HG02885 (cell line): ENCODE data around the gene ETV6.

ENCODE experiments used
- ATAC-seq: cut with Tn5 transposase; IDR thresholded peaks from one replicate; pipeline ENCODE4 v1.9.1; 2021; ENCODE audit warnings: mild to moderate bottlenecking; ENCODE audit not compliant: unreplicated experiment, poor library complexity

Gene ETV6

GRCh38 chr12:11688831-11689230 is 39.4 kb downstream of the ETV6 start:
- ATAC-seq: no peak

- no peak for ATAC-seq
These were observed 40.2 kb downstream of the ETV6 start for GRCh38 chr12:11689591-11690186.

GRCh38 chr12:11693067-11693466 is 43.6 kb downstream of the ETV6 start:
- ATAC-seq: no peak

- ATAC-seq: no peak
These were observed 44.1 kb downstream of the ETV6 start for GRCh38 chr12:11693601-11694000.

- ATAC-seq: no peak
These were observed 45.1 kb downstream of the ETV6 start for GRCh38 chr12:11694528-11694927.

- ATAC-seq: no peak
These were observed 45.8 kb downstream of the ETV6 start for GRCh38 chr12:11695321-11695720.

GRCh38 chr12:11696084-11696483 is 46.6 kb downstream of the ETV6 start:
- ATAC-seq: no peak

- no peak for ATAC-seq
These were observed 47.7 kb downstream of the ETV6 start for GRCh38 chr12:11697131-11697530.

GRCh38 chr12:11697670-11698387 is 48.4 kb downstream of the ETV6 start:
- ATAC-seq: no peak

- ATAC-seq: no peak
These were observed 49.3 kb downstream of the ETV6 start for GRCh38 chr12:11698729-11699128.

- ATAC-seq: no peak
These were observed 52.0 kb downstream of the ETV6 start for GRCh38 chr12:11701433-11701832.

GRCh38 chr12:11702959-11703358 is 53.5 kb downstream of the ETV6 start:
- peak; percentile 64 for ATAC-seq

GRCh38 chr12:11703378-11703777 is 53.9 kb downstream of the ETV6 start:
- no peak for ATAC-seq

- ATAC-seq: no peak
These were observed 54.6 kb downstream of the ETV6 start for GRCh38 chr12:11704089-11704488.

- no peak for ATAC-seq
These were observed 55.5 kb downstream of the ETV6 start for GRCh38 chr12:11705010-11705409.

- no peak for ATAC-seq
These were observed 57.3 kb downstream of the ETV6 start for GRCh38 chr12:11706509-11707379.

- no peak for ATAC-seq
These were observed 58.1 kb downstream of the ETV6 start for GRCh38 chr12:11707535-11707934.

- ATAC-seq: no peak
These were observed 60.0 kb downstream of the ETV6 start for GRCh38 chr12:11709513-11709912.

GRCh38 chr12:11710431-11710830 is 61.0 kb downstream of the ETV6 start:
- ATAC-seq: no peak

GRCh38 chr12:11710906-11711305 is 61.4 kb downstream of the ETV6 start:
- ATAC-seq: no peak

GRCh38 chr12:11711651-11712327 is 62.3 kb downstream of the ETV6 start:
- no peak for ATAC-seq
